ENCODE results near the gene CACNB2. TPM values are rescaled to one million over a fixed set of nuclear protein-coding genes. Genes with fewer than 3 reads are reported as not detected.

CACNB2 gene
- polyA plus RNA-seq, 1 donor = 5.8 TPM

- no peak for DNase-seq
These were observed 368.4 kb downstream of the CACNB2 start for GRCh38 chr10:18508587-18508986.

DNA sequence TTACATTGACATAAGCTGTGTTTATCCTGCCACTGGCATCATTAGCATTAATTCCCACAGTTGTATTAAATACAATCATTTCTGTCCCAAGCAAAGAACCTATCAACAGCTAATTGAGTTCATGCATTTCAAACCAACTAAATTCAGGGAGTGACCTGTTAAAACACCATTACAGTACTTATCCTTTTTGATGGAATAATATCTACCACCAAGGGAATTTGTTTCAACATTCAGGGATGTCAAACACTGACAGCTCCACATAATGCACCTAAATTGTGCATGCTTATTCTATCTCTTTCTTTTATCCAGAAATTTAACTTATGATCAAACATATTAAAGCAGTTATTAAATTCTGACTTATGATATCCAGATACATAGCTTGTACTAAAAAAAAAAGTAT lies 374.3 kb downstream of the CACNB2 start:
- no peak for DNase-seq

DNA sequence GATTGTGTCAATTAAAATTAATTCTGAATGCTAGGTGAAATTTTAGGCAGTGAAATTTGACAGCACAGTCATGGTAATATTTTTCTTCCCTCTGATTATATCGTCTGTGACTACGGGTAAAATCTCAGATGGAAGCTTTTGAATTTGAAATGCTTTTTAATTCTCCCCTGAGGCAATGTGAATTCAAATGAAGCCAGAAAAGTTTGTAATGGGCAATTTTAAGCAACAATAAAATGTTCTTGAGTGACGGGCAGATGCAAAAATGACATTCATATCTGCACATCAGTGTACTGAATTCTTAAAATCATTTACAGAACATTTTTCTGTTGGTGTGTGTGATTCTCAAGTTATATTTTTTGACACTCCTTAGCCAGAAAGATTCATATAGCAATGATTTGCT lies 376.6 kb downstream of the CACNB2 start:
- no peak for DNase-seq

DNA sequence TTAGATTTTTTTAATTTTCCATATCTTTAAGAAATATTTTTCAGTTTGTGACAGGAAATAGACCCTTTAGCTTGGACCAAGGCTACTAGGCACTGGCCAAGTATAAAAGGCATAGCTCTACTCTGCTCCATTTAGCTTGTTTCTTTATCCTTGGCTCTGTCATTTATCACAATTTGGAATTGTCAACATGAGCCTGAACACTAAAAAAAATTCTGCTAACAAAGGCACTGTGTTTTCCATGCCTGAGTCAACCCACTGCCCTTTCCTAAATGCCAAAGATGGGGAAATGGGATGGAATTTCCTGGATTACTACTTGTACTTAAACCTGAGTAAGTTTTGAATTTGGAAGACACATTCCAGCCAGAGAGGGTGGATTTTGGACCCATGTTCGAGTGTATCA lies 382.8 kb downstream of the CACNB2 start:
- no peak for DNase-seq

- no peak for DNase-seq
These were observed 383.6 kb downstream of the CACNB2 start for GRCh38 chr10:18523858-18524257.

DNA sequence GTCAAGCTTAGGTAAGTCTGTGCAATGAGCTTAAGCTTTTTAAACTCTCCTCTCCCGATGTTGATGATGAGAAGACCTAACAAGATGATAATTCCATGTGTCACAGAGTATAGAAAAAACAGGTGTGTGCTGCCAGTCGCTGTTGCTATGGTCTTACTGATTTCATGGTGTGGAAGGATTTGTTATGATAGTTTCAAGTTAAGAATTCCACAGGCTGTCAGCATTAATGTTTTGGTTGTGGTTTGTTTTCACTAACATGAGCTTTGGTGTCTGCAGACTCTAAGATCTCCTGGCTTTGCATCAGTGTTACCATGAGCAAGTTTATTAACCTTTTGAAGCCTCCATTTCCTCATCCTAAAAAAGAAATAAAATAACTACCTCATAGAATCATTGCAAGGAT lies 387.5 kb downstream of the CACNB2 start:
- DNase-seq = no peak

GRCh38 chr10:18528292-18528691 lies 388.1 kb downstream of the CACNB2 start:
- no peak for DNase-seq

- no peak for DNase-seq
These were observed 392.8 kb downstream of the CACNB2 start for GRCh38 chr10:18532881-18533535.

DNA sequence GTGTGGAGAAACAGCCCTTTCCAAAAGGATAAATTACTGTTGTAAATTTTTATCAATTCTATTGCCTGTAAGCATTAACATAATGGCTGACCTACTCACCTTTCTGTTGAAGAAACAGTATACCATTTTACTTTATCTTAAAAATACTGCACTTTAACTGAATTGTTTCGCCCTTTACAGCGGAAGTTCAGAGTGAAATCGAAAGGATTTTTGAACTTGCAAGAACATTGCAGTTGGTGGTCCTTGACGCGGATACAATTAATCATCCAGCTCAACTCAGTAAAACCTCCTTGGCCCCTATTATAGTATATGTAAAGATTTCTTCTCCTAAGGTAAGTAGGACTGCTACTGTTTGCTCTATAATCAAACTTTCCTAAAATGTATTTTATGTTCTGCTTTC lies 393.7 kb downstream of the CACNB2 start:
- DNase-seq = peak; percentile 47

DNA sequence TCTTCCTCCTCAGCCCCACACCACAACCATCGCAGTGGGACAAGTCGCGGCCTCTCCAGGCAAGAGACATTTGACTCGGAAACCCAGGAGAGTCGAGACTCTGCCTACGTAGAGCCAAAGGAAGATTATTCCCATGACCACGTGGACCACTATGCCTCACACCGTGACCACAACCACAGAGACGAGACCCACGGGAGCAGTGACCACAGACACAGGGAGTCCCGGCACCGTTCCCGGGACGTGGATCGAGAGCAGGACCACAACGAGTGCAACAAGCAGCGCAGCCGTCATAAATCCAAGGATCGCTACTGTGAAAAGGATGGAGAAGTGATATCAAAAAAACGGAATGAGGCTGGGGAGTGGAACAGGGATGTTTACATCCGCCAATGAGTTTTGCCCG lies 399.1 kb downstream of the CACNB2 start:
- no peak for DNase-seq

- DNase-seq = no peak
These were observed 400.0 kb downstream of the CACNB2 start for GRCh38 chr10:18540195-18540594.

DNA sequence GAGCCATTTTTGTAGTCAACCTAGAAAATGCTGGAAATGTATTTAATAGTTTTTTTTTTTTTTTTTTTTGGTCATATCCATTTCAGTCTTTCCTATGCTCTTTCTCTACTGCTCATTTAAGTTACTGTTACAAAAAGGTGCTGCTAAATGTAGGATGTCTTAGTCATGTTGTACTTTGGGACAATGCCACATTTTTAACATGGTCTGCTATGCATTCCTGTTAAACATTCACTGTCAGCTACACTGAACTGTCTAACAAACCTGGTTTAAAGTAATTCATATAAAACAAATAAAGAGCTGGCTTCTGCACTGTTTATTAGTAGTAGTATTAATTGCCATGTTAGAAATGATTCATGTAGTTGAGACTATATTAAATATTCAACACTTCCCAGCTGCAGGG lies 402.6 kb downstream of the CACNB2 start:
- no peak for DNase-seq

DNA sequence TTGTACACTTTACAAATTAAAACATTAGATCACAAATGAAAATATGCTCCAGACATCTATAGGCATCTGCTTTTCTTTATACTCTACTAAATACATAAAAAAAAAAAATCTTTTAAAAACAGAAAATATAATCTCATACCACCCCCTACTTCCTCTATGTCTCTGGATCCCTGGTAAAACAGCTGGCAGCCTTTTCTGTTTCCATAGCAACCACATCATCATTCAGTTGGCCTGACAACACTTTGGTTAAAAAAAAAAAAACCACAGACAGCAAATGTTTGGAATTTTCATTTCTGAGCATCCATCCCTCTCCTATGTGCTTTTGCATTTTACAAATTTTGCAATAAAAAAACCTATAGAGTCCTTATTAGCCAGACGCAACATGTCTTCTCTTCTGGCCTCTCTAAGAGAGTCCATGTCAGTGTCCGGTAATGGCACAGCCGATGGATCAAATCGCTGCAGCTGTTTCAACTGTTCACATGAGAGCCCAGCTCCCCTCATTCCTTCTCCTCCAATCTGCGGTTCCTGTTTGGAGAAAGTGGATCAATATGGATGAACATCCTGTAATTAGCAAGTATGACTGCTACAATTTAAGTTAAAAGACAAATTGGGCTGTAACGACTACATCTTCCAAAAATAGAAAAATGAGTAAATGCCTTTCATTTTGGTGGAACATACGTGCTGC lies 405.5 kb downstream of the CACNB2 start:
- DNase-seq = no peak

DNA sequence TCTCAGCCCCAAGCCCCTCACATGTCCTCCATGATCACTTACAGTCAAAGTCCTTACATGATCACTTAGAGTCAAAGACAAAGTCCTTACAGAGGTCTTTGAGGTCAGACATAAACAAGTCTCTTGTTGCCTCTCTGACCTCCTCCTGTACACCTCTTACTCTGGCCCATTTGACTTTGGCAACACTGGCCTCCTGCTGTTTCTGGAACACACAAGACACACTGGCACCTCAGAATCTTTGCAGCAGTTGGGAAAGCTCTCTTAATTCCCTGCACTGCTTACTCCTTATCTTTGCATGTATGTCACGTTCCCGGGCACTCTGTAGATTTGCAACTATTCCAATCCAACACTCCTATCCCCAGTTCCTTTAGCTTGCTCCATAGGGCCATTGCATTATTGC lies 408.9 kb downstream of the CACNB2 start:
- DNase-seq = no peak

GRCh38 chr10:18551473-18551872 lies 411.2 kb downstream of the CACNB2 start:
- DNase-seq = no peak

GRCh38 chr10:18554479-18554878 lies 414.3 kb downstream of the CACNB2 start:
- DNase-seq = no peak

DNA sequence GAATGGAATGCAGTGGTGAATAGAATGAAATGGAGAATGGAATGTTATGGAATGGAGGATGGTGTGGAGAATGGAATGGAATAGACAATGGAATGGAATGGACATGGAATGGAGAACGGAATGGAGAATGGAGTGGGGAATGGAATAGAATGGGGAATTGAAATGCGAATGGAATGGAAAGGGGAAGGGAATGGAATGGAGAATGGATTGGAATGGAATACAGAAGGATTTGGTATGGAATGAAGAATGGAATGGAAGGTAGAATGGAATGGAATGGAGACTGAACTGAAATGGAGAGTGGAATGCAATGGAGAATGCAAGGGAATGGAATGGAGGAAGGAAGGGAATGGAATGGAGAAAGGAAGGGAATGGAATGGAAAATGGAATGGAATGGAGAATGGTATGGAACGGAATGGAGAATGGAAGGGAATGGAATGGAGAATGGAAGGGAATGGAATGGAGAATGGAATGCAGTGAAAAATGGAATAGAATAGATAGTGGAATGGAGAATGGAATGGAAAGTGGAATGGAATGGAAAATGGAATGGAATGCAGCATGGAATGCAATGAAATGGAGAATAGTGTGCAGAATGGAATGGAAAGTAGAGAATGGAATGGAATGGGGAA lies 416.4 kb downstream of the CACNB2 start:
- DNase-seq = no peak

- DNase-seq = no peak
These were observed 417.7 kb downstream of the CACNB2 start for GRCh38 chr10:18557960-18558359.

- DNase-seq = no peak
These were observed 421.8 kb downstream of the CACNB2 start for GRCh38 chr10:18561861-18562551.

DNA sequence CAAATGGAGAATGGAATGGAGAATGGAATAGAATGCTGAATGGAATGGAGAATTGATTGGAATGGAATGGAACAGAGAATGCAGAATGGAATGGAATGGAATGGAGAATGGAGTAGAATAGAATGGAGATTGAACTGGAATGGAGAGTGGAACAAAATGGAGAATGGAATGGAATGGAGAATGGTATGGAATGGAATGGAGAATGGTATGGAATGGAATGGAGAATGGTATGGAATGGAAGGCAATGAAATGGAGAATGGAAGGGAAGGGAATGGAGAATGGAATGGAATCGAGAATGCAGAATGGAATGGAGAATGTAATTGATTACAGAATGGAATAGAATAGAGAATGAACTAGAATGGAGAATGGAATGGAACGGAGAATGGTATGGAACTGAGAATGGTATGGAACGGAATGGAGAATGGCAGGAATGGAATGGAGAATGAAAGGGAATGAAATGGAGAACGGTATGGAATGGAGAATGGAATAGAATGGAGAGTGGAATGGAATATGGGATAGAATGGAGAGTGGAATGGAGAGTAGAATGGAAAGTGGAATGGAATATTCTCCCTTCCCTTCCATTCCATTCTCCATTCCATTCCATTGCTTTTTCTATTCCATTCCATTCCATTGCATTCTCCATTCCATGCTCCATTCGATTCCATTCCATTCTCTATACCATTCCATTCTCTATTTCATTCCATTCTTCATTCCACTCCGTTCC lies 422.9 kb downstream of the CACNB2 start:
- no peak for DNase-seq

DNA sequence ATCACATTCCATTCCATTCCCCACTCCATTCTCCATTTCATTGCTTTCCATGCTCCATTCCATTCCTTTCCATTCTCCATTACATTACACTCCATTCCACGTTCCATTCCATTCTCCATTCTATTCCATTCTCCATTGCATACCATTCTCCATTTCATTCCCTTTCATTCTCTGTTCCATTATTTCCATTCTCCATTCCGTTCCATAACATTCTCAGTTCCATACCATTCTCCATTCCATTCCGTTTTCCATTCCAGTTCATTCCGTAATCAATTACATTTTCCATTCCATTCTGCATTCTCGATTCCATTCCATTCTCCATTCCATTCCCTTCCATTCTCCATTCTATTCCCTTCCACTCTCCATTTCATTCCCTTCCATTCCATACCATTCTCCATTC lies 424.8 kb downstream of the CACNB2 start:
- no peak for DNase-seq

- no peak for DNase-seq
These were observed 426.0 kb downstream of the CACNB2 start for GRCh38 chr10:18566177-18566576.

Data from left kidney (tissue), 2 donors.